Activated CD4-positive, alpha-beta T cell treated with anti-CD3 and anti-CD28 coated beads for 36 hours (primary cell): Measurements from ENCODE around the gene ZNF436. TPM values are rescaled to one million over a fixed set of nuclear protein-coding genes. Genes with fewer than 3 reads are reported as not detected.
"Not testable (repeated sequence)": the region's sequence is repeated elsewhere in the genome, so short reads cannot be mapped to it uniquely, and the experiment has no call there.

ENCODE experiments used
- ATAC-seq: fragments of 200-7000 bp; cut with Tn5 transposase; one replicate; pipeline ENCODE4 v1.10.0; 2021; ENCODE audit warnings: mild to moderate bottlenecking, moderate library complexity
- CTCF ChIA-PET: fragments of 350-600 bp; sonication (Branson Sonifier 250); formaldehyde crosslinking; loops from one replicate; lab custom pipeline; 2021; ENCODE audit warnings: antibody characterized with exemption; lab: Charles Lee
- POLR2A ChIA-PET: fragments of 350-600 bp; sonication (Branson Sonifier 250); formaldehyde crosslinking; loops from one replicate; lab custom pipeline; 2021; ENCODE audit warnings: antibody characterized with exemption, inconsistent platforms; lab: Charles Lee
- DNase-seq: peaks from one replicate; pipeline ENCODE4 v3.0.0-alpha.2; 2020
- H3K27ac Mint-ChIP-seq: one replicate; pipeline ENCODE4 v1.8.0; 2021; ENCODE audit warnings: mixed read lengths
- H3K27me3 Mint-ChIP-seq: one replicate; pipeline ENCODE4 v1.8.0; 2021; ENCODE audit warnings: mixed read lengths
- H3K36me3 Mint-ChIP-seq: one replicate; pipeline ENCODE4 v1.8.0; 2021; ENCODE audit warnings: low read depth, mixed read lengths
- H3K4me1 Mint-ChIP-seq: one replicate; pipeline ENCODE4 v1.8.0; 2021; ENCODE audit warnings: mixed read lengths
- H3K4me3 Mint-ChIP-seq: one replicate; pipeline ENCODE4 v1.8.0; 2021; ENCODE audit warnings: mild to moderate bottlenecking, moderate library complexity, mixed read lengths
- H3K9me3 Mint-ChIP-seq: one replicate; pipeline ENCODE4 v1.8.0; 2021; ENCODE audit warnings: low read depth, mixed read lengths
- intact Hi-C, 2 experiments: fragments of 100-400 bp; cut with DNase I in 1 of 2; cut with micrococcal nuclease in 1 of 2; formaldehyde crosslinking; loops; one replicate each; pipeline versions ENCODE4 v1.14.2 to v1.15.1; 2022 to 2024; cut with DNase I, micrococcal nuclease
- total RNA-seq, 2 experiments: library from RNA; stranded (reverse); gene quantifications; one replicate each; pipeline ENCODE4 v1.2.3, GENCODE V29; 2021

The ZNF436 gene
- total RNA-seq, 2 experiments from 2014 or later = 5.2 to 6.1 TPM

- H3K27ac Mint-ChIP-seq, intact Hi-C loops: not testable (repeated sequence)
- H3K36me3 Mint-ChIP-seq = peaks cover 48% of the 10 kb centered on the region
Measured at GRCh38 chr1:23310280-23310679, 59.4 kb downstream of the ZNF436 start.

More at GRCh38 chr1:23310280-23310679, 59.4 kb downstream of the ZNF436 start:
- H3K27me3 Mint-ChIP-seq, H3K9me3 Mint-ChIP-seq, ATAC-seq, DNase-seq, H3K4me3 Mint-ChIP-seq, POLR2A ChIA-PET, CTCF ChIA-PET: not testable (repeated sequence)
- H3K4me1 Mint-ChIP-seq = peaks cover 10% of the 10 kb centered on the region

Other genes starting within 250 kb of the ZNF436 start
- gene LUZP1, start 201.0 kb downstream of the ZNF436 start, total RNA-seq = 10 to 100 TPM; 13.2 to 13.6 TPM
- not detected for gene HTR1D, start 152.3 kb downstream of the ZNF436 start, total RNA-seq
- 100 to 1,000 TPM; 190 to 210 TPM for gene HNRNPR, start 25.6 kb downstream of the ZNF436 start, total RNA-seq
- gene TCEA3, start 54.9 kb upstream of the ZNF436 start, total RNA-seq = 1 to 10 TPM; 5.5 to 6.8 TPM
- gene ASAP3, start 114.3 kb upstream of the ZNF436 start, total RNA-seq = under 1 TPM; 0.37 to 0.57 TPM
- gene E2F2, start 161.4 kb upstream of the ZNF436 start, total RNA-seq = 10 to 100 TPM; 25.0 to 32.0 TPM
- gene ID3, start 189.7 kb upstream of the ZNF436 start, total RNA-seq = 10 to 100 TPM; 42.6 to 43.9 TPM